HCT116 (cell line): Measurements from ENCODE around the gene EVX1. TPM values are rescaled to one million over a fixed set of nuclear protein-coding genes. Genes with fewer than 3 reads are reported as not detected.

ENCODE experiments used
- ATAC-seq: fragments of 200-7000 bp; cut with Tn5 transposase; 2 replicates; pipeline ENCODE4 v1.9.1; 2020; ENCODE audit warnings: mild to moderate bottlenecking, moderate library complexity
- BruUV-seq: library from RNA; stranded (reverse); fragments of 400-500 nt; replicated peaks from 2 replicates; lab custom pipeline; 2021; lab: Mats Ljungman, UMichigan
- CTCF ChIA-PET: fragments of 300-600 bp; sonication (Branson Sonifier 250); formaldehyde crosslinking; loops from one replicate; lab custom pipeline; 2021; ENCODE audit warnings: antibody characterized with exemption; lab: Charles Lee
- POLR2A ChIA-PET: fragments of 300-600, 350-600 bp; sonication (Branson Sonifier 250); formaldehyde crosslinking; loops from one replicate; lab custom pipeline; 2021; ENCODE audit warnings: antibody characterized with exemption; lab: Charles Lee
- RAD21 ChIA-PET, 2 experiments: fragments of 300-600 bp; sonication (Branson Sonifier 250); formaldehyde crosslinking; loops; one replicate each; lab custom pipeline; 2023; ENCODE audit warnings: low total read pairs in 2 of 2; ENCODE audit not compliant: uncharacterized antibody in 2 of 2, unreplicated experiment in 2 of 2, low non-redundant PET in 1 of 2; lab: Charles Lee
- DNase-seq: peaks from one replicate; pipeline ENCODE4 v3.0.0-alpha.2; 2010; ENCODE audit warnings: low read depth, low spot score
- H2AFZ ChIP-seq: fragments of 200-600 bp; shearing (Covaris generic), sonication (generic); 2 replicates; pipeline ENCODE4 v1.6.1; 2017; ENCODE audit warnings: low read depth, mixed run types, mixed read lengths, antibody characterized with exemption, low read length; ENCODE audit not compliant: poor library complexity, severe bottlenecking
- H3K27ac ChIP-seq: 2 replicates; pipeline ENCODE4 v1.5.1; 2012; ENCODE audit warnings: low read depth, low read length
- H3K27me3 ChIP-seq: fragments of 200-600 bp; sonication (generic); 2 replicates; pipeline ENCODE4 v1.6.1; 2016; ENCODE audit warnings: mixed run types, low read length, mixed read lengths; ENCODE audit not compliant: insufficient read depth
- H3K36me3 ChIP-seq, 2 experiments: fragments of 200-500 bp in 1 of 2; fragments of 200-600 bp in 1 of 2; sonication (Bioruptor generic) in 1 of 2; sonication (generic) in 1 of 2; 2 replicates each; pipeline versions ENCODE4 v1.5.1 to v1.6.1; 2014 to 2016; ENCODE audit warnings: low read length in 2 of 2, inconsistent platforms in 1 of 2, mixed read lengths in 1 of 2, mixed run types in 1 of 2; ENCODE audit not compliant: insufficient read depth in 2 of 2, control insufficient read depth in 1 of 2
- H3K4me1 ChIP-seq, 2 experiments: fragments of 200-600 bp in 1 of 2; sonication (generic) in 1 of 2; 2 replicates each; pipeline versions ENCODE4 v1.5.1 to v1.6.1; 2012 to 2017; ENCODE audit warnings: low read length in 2 of 2, inconsistent platforms in 1 of 2, mild to moderate bottlenecking in 1 of 2, mixed read lengths in 1 of 2, mixed run types in 1 of 2, moderate library complexity in 1 of 2; ENCODE audit not compliant: insufficient read depth in 2 of 2, control insufficient read depth in 1 of 2
- H3K4me2 ChIP-seq: fragments of 200-600 bp; sonication (generic); 2 replicates; pipeline ENCODE4 v1.6.1; 2017; ENCODE audit warnings: mixed run types, low read length, mixed read lengths
- H3K4me3 ChIP-seq, 2 experiments: fragments of 200-600 bp in 1 of 2; sonication (generic) in 1 of 2; replicated peaks in 1 of 2; 2 replicates each; pipeline ENCODE4 v1.5.1; 2011 to 2016; ENCODE audit warnings: low read length in 2 of 2, control low read depth in 1 of 2, low read depth in 1 of 2, mild to moderate bottlenecking in 1 of 2, mixed read lengths in 1 of 2, mixed run types in 1 of 2
- H3K79me2 ChIP-seq: fragments of 200-600 bp; sonication (generic); 2 replicates; pipeline ENCODE4 v1.6.1; 2017; ENCODE audit warnings: mild to moderate bottlenecking, mixed run types, low read length, moderate library complexity, mixed read lengths; ENCODE audit not compliant: insufficient read depth
- H3K9ac ChIP-seq: fragments of 200-600 bp; sonication (generic); 2 replicates; pipeline ENCODE4 v1.6.1; 2016; ENCODE audit warnings: low read length, mixed read lengths
- H3K9me2 ChIP-seq: fragments of 200-600 bp; sonication (generic), shearing (Covaris generic); 2 replicates; pipeline ENCODE4 v1.6.1; 2017; ENCODE audit warnings: mixed run types, mild to moderate bottlenecking, moderate library complexity; ENCODE audit not compliant: insufficient read depth
- H3K9me3 ChIP-seq, 2 experiments: fragments of 200-500 bp in 1 of 2; fragments of 200-600 bp in 1 of 2; sonication (Bioruptor generic) in 1 of 2; sonication (generic) in 1 of 2; 2 replicates each; pipeline ENCODE4 v1.6.1; 2014 to 2017; ENCODE audit warnings: low read length in 2 of 2, mixed read lengths in 2 of 2, inconsistent platforms in 1 of 2, low read depth in 1 of 2, mild to moderate bottlenecking in 1 of 2, mixed run types in 1 of 2, moderate library complexity in 1 of 2; ENCODE audit not compliant: control insufficient read depth in 1 of 2, insufficient read depth in 1 of 2
- H4K20me1 ChIP-seq: fragments of 200-600 bp; sonication (generic), shearing (Covaris generic); 2 replicates; pipeline ENCODE4 v1.6.1; 2017; ENCODE audit warnings: mixed run types, mild to moderate bottlenecking, moderate library complexity; ENCODE audit not compliant: insufficient read depth
- EZH2phosphoT487 ChIP-seq: fragments of 200-600 bp; IDR thresholded peaks from 2 replicates; pipeline ENCODE4 v1.6.1; 2018; ENCODE audit warnings: antibody characterized with exemption, borderline replicate concordance
- JUND ChIP-seq: IDR thresholded peaks from 2 replicates; pipeline ENCODE4 v1.6.1; 2012
- POLR2A ChIP-seq: IDR thresholded peaks from 2 replicates; pipeline ENCODE4 v1.7.0; 2011; ENCODE audit warnings: borderline replicate concordance; ENCODE audit not compliant: insufficient read depth, insufficient read length; ENCODE audit errors: extremely low read depth
- POLR2AphosphoS5 ChIP-seq: IDR thresholded peaks from 2 replicates; pipeline ENCODE4 v1.6.1; 2011; ENCODE audit warnings: mild to moderate bottlenecking, low read depth, low read length, moderate library complexity
- RAD21 ChIP-seq: IDR thresholded peaks from 2 replicates; pipeline ENCODE4 v1.6.1; 2012; ENCODE audit warnings: low read depth, mild to moderate bottlenecking
- SIN3A ChIP-seq: IDR thresholded peaks from 2 replicates; pipeline ENCODE4 v1.6.1; 2012; ENCODE audit warnings: low read depth
- SP1 ChIP-seq: IDR thresholded peaks from 2 replicates; pipeline ENCODE4 v1.6.1; 2012; ENCODE audit warnings: low read depth
- SRF ChIP-seq: IDR thresholded peaks from 2 replicates; pipeline ENCODE4 v1.6.1; 2012; ENCODE audit warnings: low read depth
- TCF7L2 ChIP-seq: IDR thresholded peaks from 2 replicates; pipeline ENCODE4 v1.7.0; 2011; ENCODE audit warnings: borderline replicate concordance, inconsistent platforms; ENCODE audit not compliant: insufficient read depth, insufficient read length; ENCODE audit errors: extremely low read depth
- YY1 ChIP-seq: IDR thresholded peaks from 2 replicates; pipeline ENCODE4 v1.6.1; 2011; ENCODE audit warnings: low read length, low read depth, moderate library complexity, mild to moderate bottlenecking; ENCODE audit not compliant: insufficient replicate concordance; ENCODE audit errors: extremely low read depth
- ZFX ChIP-seq: fragments of 450-650 bp; IDR thresholded peaks from 2 replicates; pipeline ENCODE4 v1.6.1; 2017
- intact Hi-C: fragments of 100-400 bp; cut with micrococcal nuclease; formaldehyde crosslinking; loops from 2 replicates; pipeline ENCODE4 v1.10.0; 2022
- total RNA-seq: library from RNA; stranded (reverse); gene quantifications from one replicate; pipeline ENCODE4 v1.2.1, GENCODE V29; 2021; ENCODE audit not compliant: unreplicated experiment
- TF ChIP-seq, protein P1 (sequence below), 3 experiments: fragments of 200-600 bp in 1 of 3; sonication (generic) in 1 of 3; IDR thresholded peaks in 2 of 3; conservative IDR thresholded peaks in 1 of 3; 2 replicates each; pipeline ENCODE4 v1.5.1; 2012 to 2017; ENCODE audit warnings: low read depth in 2 of 3, low read length in 2 of 3, antibody characterized with exemption in 1 of 3, borderline replicate concordance in 1 of 3, control low read depth in 1 of 3, mild to moderate bottlenecking in 1 of 3, mixed read lengths in 1 of 3, mixed run types in 1 of 3, moderate library complexity in 1 of 3; ENCODE audit not compliant: insufficient read depth in 1 of 3
- TF ChIP-seq, protein P2 (sequence below): IDR thresholded peaks from 2 replicates; pipeline ENCODE4 v1.6.1; 2012
- TF ChIP-seq, protein P3 (sequence below): IDR thresholded peaks from 2 replicates; pipeline ENCODE4 v1.6.1; 2012; ENCODE audit warnings: low read depth

Gene EVX1
- total RNA-seq, 1 experiment from 2014 or later: 0.25 TPM

DNA sequence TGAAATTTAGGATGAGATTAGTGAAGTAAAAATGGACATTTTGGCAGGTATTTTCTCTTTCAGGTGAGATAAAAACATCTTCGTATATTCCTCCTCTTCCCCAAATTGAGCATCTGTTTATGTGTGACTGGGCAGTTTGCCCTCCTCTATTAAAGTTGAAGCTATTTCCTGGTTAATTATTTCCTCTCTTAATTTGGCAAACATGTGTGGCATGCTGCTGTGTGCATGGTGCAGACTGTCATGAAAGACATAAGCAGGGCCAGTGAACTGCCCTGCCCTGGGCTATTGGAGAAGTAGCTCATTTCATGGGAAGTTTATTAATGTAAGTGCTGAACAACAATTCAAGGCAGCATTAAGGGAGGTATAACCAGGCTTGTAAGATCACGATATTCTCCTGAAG is 52.6 kb downstream of the EVX1 start:
- DNase-seq (no peak), ATAC-seq (no peak)
- BruUV-seq: no TSS peak
- POLR2A ChIA-PET: no interaction called here
- TF ChIP-seq, protein P1, sequence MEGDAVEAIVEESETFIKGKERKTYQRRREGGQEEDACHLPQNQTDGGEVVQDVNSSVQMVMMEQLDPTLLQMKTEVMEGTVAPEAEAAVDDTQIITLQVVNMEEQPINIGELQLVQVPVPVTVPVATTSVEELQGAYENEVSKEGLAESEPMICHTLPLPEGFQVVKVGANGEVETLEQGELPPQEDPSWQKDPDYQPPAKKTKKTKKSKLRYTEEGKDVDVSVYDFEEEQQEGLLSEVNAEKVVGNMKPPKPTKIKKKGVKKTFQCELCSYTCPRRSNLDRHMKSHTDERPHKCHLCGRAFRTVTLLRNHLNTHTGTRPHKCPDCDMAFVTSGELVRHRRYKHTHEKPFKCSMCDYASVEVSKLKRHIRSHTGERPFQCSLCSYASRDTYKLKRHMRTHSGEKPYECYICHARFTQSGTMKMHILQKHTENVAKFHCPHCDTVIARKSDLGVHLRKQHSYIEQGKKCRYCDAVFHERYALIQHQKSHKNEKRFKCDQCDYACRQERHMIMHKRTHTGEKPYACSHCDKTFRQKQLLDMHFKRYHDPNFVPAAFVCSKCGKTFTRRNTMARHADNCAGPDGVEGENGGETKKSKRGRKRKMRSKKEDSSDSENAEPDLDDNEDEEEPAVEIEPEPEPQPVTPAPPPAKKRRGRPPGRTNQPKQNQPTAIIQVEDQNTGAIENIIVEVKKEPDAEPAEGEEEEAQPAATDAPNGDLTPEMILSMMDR (IDR thresholded peaks at IDR 0.05 in 2 of 3, conservative IDR thresholded peaks at IDR 0.05 in 1 of 3; ENCODE audit: borderline replicate concordance in 1 of 3, insufficient read depth in 1 of 3, low read depth in 2 of 3, low read length in 2 of 3): no peak
- TF ChIP-seq SIN3A (no peak), YY1 (no peak), RAD21 (no peak), ZFX (no peak)
- TF ChIP-seq, protein P2, sequence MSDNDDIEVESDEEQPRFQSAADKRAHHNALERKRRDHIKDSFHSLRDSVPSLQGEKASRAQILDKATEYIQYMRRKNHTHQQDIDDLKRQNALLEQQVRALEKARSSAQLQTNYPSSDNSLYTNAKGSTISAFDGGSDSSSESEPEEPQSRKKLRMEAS: no peak
- TF ChIP-seq, all 23 proteins: peak for 0
- H3K4me1 ChIP-seq: no peaks in the 10 kb centered on the region
- ChIA-PET RAD21 (no interaction called here), CTCF (no interaction called here)
- intact Hi-C loops: no loop called here
- H3K79me2 ChIP-seq: no peaks in the 10 kb centered on the region
- no peaks in the 10 kb centered on the region for H4K20me1 ChIP-seq
- H3K9me3 ChIP-seq: no peaks in the 10 kb centered on the region
- no peak overlapping the region for H3K27ac ChIP-seq
- no peak overlapping the region for H3K4me3 ChIP-seq
- no peak overlapping the region for H3K9ac ChIP-seq
- H2AFZ ChIP-seq: no peak overlapping the region
- H3K9me2 ChIP-seq: no peaks in the 10 kb centered on the region
- no peak overlapping the region for H3K4me2 ChIP-seq
- no peaks in the 10 kb centered on the region for H3K36me3 ChIP-seq
- no peaks in the 10 kb centered on the region for H3K27me3 ChIP-seq

DNA sequence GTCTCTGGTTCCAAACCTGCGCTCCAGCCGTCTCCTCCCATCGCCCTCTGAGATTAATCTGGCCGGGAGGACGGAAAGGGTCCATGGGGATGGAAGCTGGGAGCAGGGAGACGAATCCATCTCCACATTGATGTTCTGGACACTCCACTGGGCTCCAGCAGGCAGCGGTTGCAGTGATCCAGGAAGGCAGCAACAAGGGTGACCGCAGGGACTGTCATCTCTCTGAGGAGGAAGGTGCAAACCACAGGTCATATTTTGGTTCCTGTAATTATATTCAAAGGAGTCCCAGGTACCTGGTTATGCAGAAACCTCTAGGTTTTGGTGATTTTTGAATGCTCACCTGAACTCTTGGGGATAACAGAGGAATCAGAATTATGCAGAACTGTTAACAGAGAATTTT is 54.8 kb downstream of the EVX1 start:
- BruUV-seq: no TSS peak
- POLR2A ChIA-PET: no interaction called here
- no peak for TF ChIP-seq POLR2AphosphoS5
- no peak for TF ChIP-seq SIN3A
- TF ChIP-seq TCF7L2: no peak
- TF ChIP-seq SRF: no peak
- no peak for TF ChIP-seq JUND
- TF ChIP-seq, protein P3, sequence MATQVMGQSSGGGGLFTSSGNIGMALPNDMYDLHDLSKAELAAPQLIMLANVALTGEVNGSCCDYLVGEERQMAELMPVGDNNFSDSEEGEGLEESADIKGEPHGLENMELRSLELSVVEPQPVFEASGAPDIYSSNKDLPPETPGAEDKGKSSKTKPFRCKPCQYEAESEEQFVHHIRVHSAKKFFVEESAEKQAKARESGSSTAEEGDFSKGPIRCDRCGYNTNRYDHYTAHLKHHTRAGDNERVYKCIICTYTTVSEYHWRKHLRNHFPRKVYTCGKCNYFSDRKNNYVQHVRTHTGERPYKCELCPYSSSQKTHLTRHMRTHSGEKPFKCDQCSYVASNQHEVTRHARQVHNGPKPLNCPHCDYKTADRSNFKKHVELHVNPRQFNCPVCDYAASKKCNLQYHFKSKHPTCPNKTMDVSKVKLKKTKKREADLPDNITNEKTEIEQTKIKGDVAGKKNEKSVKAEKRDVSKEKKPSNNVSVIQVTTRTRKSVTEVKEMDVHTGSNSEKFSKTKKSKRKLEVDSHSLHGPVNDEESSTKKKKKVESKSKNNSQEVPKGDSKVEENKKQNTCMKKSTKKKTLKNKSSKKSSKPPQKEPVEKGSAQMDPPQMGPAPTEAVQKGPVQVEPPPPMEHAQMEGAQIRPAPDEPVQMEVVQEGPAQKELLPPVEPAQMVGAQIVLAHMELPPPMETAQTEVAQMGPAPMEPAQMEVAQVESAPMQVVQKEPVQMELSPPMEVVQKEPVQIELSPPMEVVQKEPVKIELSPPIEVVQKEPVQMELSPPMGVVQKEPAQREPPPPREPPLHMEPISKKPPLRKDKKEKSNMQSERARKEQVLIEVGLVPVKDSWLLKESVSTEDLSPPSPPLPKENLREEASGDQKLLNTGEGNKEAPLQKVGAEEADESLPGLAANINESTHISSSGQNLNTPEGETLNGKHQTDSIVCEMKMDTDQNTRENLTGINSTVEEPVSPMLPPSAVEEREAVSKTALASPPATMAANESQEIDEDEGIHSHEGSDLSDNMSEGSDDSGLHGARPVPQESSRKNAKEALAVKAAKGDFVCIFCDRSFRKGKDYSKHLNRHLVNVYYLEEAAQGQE: no peak
- no peak for TF ChIP-seq ZFX
- no peak for TF ChIP-seq POLR2A
- TF ChIP-seq SP1: no peak
- TF ChIP-seq EZH2phosphoT487: no peak

More for the DNA sequence above, 54.8 kb downstream of the EVX1 start:
- no peak overlapping the region for H3K27ac ChIP-seq
- H3K9ac ChIP-seq: no peak overlapping the region
- no peaks in the 10 kb centered on the region for H3K9me3 ChIP-seq
- ATAC-seq: no peak
- no peak for DNase-seq
- no peaks in the 10 kb centered on the region for H3K27me3 ChIP-seq
- ChIA-PET RAD21 (no interaction called here), CTCF (no interaction called here)
- H3K36me3 ChIP-seq: no peaks in the 10 kb centered on the region
- no peak overlapping the region for H3K4me3 ChIP-seq
- H3K4me1 ChIP-seq: no peaks in the 10 kb centered on the region
- no peaks in the 10 kb centered on the region for H4K20me1 ChIP-seq
- H3K9me2 ChIP-seq: no peaks in the 10 kb centered on the region
- H3K4me2 ChIP-seq: no peak overlapping the region
- intact Hi-C loops: no loop called here
- no peaks in the 10 kb centered on the region for H3K79me2 ChIP-seq
- H2AFZ ChIP-seq: no peak overlapping the region
